ENCODE results near the gene TLR10.
A peak's percentile ranks its signal among the peaks of the same experiment; 100 is the strongest.
"Not testable (repeated sequence)": the region's sequence is repeated elsewhere in the genome, so short reads cannot be mapped to it uniquely, and the experiment has no call there.

The TLR10 gene

DNA sequence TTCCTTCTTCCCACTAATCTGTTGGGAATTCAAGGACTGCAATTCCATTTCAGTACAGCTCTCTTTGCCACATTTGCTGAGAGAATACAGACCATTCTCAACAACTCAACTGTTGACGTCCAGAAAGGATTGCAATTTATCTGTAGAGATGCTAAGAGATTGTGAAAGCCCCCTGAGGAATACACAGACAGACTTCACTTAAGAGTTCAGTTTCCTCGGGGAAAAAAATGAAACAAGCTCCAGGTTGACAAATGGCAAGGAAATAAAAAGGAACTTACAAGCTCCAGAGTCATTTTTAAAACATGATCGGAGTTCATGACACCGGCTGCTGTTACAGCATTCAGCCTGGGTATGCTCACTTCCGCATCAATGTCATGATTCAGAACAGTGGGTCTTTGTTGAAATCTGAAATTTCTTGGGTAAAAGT is 13.8 kb downstream of the TLR10 start:
- no peak for DNase-seq (ENCODE audit: low read depth in 2 of 3, low spot score in 2 of 3)

DNA sequence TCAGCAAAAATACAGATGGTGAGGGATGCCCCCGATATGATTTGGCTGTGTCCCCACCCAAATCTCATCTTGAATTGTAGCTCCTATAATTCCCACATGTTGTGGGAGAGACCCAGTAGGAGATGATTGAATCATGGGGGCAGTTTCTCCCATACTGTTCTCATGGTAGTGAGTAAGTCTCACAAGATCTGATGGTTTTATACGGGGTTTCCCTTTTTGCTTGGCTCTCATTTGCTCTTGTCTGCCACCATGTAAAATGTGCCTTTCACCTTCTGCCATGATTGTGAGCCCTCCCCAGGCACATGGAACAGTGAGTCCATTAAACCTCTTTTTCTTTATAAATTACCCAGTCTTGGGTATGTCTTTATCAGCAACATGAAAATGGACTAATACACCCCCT is 15.8 kb downstream of the TLR10 start:
- not testable (repeated sequence) for DNase-seq (ENCODE audit: low read depth in 2 of 3, low spot score in 2 of 3)

GRCh38 chr4:38765382-38765781 is 17.4 kb downstream of the TLR10 start:
- no peak for DNase-seq (ENCODE audit: low read depth in 2 of 3, low spot score in 2 of 3)

- no peak for DNase-seq (ENCODE audit: low read depth in 2 of 3, low spot score in 2 of 3)
Observed at GRCh38 chr4:38764277-38764676, 18.5 kb downstream of the TLR10 start.

DNA sequence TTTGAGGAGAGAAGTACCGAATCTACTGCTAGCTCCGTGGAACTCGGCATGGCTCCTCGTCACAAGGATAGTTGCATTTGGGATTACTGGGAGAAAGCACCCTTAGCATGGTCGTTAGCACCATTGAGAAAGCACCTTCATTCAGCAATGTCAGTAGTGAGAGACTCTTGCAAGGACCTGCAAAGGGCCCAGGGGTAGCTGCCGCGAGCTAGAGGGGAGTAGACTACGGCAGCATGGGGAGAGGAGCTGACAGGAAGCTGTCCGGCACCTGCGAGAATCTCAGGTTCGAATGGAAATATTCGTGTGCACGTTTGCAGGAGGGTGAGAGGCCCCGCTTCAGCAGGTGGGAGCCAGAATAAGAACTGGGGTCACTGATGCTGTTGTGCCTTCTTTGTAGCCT is 20.2 kb downstream of the TLR10 start:
- DNase-seq (ENCODE audit: low read depth in 2 of 3, low spot score in 2 of 3) = no peak

- DNase-seq (ENCODE audit: low read depth in 2 of 3, low spot score in 2 of 3) = no peak
Observed at GRCh38 chr4:38759790-38760122, 23.0 kb downstream of the TLR10 start.

- peak in 1 of 3 experiments; percentile 17 for DNase-seq (ENCODE audit: low read depth in 2 of 3, low spot score in 2 of 3)
Observed at GRCh38 chr4:38759113-38759789, 23.5 kb downstream of the TLR10 start.

- no peak for DNase-seq (ENCODE audit: low read depth in 2 of 3, low spot score in 2 of 3)
Observed at GRCh38 chr4:38757945-38758600, 24.7 kb downstream of the TLR10 start.

DNA sequence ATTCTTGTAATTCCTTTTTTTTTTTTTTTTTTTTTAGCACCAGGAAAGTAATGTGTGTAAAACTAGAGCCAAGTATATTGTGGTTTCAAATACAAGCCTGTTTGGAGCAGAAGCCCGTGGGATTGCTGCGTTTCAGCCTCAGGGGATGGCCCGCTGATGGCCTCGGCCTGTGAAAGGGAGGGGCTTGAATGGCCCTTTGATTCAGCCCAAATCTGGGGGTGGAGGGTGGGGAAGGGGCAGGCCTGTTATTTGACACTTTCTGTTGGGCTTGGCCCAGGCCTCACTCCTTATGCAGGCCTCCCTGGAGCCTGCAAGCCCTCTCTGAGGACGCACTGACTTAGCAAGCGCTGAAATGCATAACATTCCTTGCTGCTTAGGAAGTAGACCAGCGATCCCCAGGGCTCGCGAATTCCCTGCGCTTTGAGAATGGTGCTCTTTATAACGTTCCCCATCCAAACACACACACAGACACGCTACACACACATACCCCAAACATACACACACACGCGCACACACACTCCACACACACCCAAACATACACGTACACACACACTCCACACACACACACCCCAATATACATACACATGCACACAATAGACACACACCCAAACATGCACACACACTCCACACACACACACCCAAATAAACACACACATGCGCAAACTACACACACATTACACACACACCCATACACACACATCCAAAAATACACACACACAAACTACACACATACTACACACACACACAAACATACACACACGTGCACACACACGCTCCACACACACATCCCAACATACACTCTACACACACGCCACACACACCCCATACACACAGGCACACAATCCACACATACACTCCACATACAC is 29.6 kb downstream of the TLR10 start:
- DNase-seq (ENCODE audit: low read depth in 2 of 3, low spot score in 2 of 3) = no peak

- no peak for DNase-seq (ENCODE audit: low read depth in 2 of 3, low spot score in 2 of 3)
Observed at GRCh38 chr4:38752372-38752940, 30.3 kb downstream of the TLR10 start.

GRCh38 chr4:38751341-38752010 is 31.3 kb downstream of the TLR10 start:
- no peak for DNase-seq (ENCODE audit: low read depth in 2 of 3, low spot score in 2 of 3)

DNA sequence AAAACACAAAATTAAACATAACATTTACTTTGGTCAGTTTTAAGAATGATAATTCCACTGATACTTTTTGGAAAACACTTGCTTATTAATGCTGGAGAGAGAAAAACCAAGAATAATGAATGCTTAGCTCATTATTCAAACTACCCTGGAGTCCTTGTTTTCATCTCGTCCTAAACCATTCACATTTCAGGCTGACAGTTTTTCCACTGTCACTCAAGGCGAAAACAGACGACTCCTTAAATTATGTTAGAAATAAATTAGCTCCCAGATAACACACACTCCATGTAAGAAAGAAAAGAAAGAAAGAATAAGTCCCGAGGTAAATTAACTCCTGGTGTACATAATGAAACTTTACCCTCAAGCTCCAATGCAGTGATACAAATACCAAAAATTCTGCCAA is 33.5 kb downstream of the TLR10 start:
- no peak for DNase-seq (ENCODE audit: low read depth in 2 of 3, low spot score in 2 of 3)

GRCh38 chr4:38747629-38748028 is 35.2 kb downstream of the TLR10 start:
- no peak for DNase-seq (ENCODE audit: low read depth in 2 of 3, low spot score in 2 of 3)

- no peak for DNase-seq (ENCODE audit: low read depth in 2 of 3, low spot score in 2 of 3)
Observed at GRCh38 chr4:38745881-38746280, 36.9 kb downstream of the TLR10 start.

- no peak for DNase-seq (ENCODE audit: low read depth in 2 of 3, low spot score in 2 of 3)
Observed at GRCh38 chr4:38743866-38744265, 38.9 kb downstream of the TLR10 start.

DNA sequence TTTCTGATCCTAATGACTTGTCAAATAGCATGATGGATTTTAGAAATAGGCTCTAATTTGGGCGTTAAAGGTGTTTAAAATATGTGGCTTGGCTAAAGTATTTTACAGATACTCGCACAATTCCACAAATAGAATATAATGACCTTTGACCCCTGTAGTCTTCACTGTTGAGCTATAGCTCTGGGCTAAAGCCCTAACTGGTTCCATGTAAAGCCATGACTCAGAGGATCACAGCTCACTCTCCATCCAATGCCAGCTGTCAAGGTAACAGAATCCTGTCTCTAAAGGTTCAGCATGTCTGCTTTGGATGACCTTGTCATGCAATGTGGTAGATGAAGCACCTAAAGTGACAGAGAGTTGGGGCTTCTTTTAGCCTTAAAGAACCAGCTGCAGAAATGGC is 42.5 kb downstream of the TLR10 start:
- no peak for DNase-seq (ENCODE audit: low read depth in 2 of 3, low spot score in 2 of 3)

GRCh38 chr4:38738940-38739803 is 43.6 kb downstream of the TLR10 start:
- no peak for DNase-seq (ENCODE audit: low read depth in 2 of 3, low spot score in 2 of 3)

DNA sequence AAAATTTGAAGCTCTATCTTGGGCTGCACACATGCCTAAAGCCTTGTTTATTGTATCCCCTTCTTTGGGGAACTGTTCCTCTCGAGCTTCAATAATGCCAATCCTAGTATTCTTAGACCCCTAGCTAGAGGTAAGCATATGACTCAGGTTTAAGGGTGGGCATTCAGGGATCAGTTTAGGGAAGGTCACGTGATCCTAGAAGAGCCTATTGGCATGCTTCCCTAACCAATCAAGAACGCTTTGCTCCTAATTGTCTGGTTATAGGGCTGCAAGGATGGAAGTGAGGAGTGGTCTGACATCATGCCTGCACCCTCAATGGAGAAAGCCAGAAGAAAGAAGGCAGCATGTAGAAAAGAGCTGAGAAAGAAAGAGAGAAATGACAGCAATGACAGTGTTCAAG is 46.9 kb downstream of the TLR10 start:
- DNase-seq (ENCODE audit: low read depth in 2 of 3, low spot score in 2 of 3) = no peak

DNA sequence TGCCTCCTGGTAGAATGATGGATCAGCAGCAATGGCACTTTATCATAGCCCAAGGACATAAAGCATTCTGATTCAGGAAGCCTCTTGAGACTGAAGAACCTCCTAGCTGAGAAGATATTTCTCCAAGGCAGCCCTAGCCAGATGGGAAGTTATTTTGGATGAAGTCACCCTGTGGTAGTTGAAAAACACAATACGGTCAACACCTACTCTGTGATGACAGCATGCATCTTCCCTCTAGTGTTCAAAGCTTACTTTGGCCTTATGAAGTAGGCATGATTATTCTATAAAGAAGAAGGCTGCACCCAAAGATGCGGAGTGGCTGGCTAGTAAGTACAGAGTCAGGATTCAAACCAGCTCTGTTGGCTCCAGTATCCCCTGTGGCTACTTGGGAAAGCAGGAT is 47.9 kb downstream of the TLR10 start:
- no peak for DNase-seq (ENCODE audit: low read depth in 2 of 3, low spot score in 2 of 3)

GRCh38 chr4:38734446-38734845 is 48.3 kb downstream of the TLR10 start:
- no peak for DNase-seq (ENCODE audit: low read depth in 2 of 3, low spot score in 2 of 3)

All from activated CD8-positive, alpha-beta memory T cell treated with anti-CD3 and anti-CD28 coated beads for 48 hours (primary cell).